ENCODE data around the gene ADIPOQ.

Gene ADIPOQ

DNA sequence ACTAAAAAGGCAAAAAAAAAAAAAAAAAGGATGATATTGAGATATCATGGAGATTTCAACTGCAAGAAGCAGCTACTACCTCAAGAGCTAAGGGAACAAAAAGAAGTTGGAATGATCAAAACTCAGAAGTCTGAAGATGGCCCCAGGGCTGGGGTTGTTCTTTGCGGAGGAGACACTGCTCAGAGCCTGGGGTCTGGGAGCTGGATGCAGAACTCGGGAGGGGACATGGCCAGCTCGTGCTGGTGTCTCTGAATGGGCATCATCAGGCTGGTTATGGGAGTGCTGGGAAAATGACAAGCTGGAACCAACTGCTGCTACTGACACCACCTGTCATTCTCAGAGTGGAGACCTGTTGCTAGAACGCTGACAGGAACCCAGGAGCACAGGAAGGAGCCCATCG, 14.2 kb upstream of the ADIPOQ start:
- TF ChIP-seq, protein P1, sequence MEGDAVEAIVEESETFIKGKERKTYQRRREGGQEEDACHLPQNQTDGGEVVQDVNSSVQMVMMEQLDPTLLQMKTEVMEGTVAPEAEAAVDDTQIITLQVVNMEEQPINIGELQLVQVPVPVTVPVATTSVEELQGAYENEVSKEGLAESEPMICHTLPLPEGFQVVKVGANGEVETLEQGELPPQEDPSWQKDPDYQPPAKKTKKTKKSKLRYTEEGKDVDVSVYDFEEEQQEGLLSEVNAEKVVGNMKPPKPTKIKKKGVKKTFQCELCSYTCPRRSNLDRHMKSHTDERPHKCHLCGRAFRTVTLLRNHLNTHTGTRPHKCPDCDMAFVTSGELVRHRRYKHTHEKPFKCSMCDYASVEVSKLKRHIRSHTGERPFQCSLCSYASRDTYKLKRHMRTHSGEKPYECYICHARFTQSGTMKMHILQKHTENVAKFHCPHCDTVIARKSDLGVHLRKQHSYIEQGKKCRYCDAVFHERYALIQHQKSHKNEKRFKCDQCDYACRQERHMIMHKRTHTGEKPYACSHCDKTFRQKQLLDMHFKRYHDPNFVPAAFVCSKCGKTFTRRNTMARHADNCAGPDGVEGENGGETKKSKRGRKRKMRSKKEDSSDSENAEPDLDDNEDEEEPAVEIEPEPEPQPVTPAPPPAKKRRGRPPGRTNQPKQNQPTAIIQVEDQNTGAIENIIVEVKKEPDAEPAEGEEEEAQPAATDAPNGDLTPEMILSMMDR (IDR thresholded peaks at IDR 0.05; ENCODE audit: low read depth, low read length) = no peak
- no peak overlapping the region for H3K4me3 ChIP-seq (replicated peaks in 1 of 2; ENCODE audit: low read depth in 2 of 2, low read length in 2 of 2)
- no peak for DNase-seq (ENCODE audit: low read depth in 2 of 2)

DNA sequence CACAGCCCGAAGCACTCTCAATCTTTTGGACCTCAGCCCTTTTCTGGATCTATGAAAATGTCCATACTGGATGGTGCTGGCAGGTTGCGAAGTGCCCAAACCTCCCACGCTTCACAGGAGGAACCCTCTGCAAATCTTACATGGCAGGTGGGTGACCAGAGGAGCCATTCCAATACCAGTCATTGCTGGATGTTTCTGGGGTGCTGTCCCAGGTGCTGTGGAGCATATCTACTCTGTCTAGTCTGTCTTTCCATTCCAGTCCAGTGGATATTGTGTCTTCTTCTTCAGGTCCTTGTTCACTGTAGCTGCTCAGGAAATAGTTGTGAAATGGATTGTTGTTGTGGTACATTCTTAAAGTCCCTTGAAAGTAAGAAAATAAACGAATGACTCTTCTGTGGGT, 10.7 kb upstream of the ADIPOQ start:
- DNase-seq (ENCODE audit: low read depth in 2 of 2) = no peak
- H3K4me3 ChIP-seq (replicated peaks in 1 of 2; ENCODE audit: low read depth in 2 of 2, low read length in 2 of 2) = no peak overlapping the region
- TF ChIP-seq, protein P1 (IDR thresholded peaks at IDR 0.05; ENCODE audit: low read depth, low read length) = no peak

DNA sequence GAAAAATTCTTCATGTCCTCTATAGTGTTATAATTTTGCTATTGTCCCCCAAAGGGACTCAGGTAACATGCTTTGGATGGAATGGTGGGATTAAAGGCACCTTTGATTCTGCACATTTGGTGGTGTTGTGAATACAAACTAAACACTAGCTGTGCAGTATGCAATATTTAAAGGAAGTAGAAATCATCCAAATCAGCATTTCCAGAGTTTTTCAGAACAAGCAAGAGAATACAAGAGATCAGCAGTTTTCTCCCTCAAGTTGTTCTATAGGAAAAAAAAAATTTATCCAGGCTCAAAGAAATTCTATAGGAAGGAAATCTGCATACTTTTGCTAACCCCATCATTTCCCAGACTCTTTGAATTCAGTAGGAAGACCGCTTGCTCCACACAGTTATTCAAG, 10.2 kb upstream of the ADIPOQ start:
- H3K4me3 ChIP-seq (replicated peaks in 1 of 2; ENCODE audit: low read depth in 2 of 2, low read length in 2 of 2) = no peak overlapping the region
- no peak for DNase-seq (ENCODE audit: low read depth in 2 of 2)
- TF ChIP-seq, protein P1 (IDR thresholded peaks at IDR 0.05; ENCODE audit: low read depth, low read length) = no peak

DNA sequence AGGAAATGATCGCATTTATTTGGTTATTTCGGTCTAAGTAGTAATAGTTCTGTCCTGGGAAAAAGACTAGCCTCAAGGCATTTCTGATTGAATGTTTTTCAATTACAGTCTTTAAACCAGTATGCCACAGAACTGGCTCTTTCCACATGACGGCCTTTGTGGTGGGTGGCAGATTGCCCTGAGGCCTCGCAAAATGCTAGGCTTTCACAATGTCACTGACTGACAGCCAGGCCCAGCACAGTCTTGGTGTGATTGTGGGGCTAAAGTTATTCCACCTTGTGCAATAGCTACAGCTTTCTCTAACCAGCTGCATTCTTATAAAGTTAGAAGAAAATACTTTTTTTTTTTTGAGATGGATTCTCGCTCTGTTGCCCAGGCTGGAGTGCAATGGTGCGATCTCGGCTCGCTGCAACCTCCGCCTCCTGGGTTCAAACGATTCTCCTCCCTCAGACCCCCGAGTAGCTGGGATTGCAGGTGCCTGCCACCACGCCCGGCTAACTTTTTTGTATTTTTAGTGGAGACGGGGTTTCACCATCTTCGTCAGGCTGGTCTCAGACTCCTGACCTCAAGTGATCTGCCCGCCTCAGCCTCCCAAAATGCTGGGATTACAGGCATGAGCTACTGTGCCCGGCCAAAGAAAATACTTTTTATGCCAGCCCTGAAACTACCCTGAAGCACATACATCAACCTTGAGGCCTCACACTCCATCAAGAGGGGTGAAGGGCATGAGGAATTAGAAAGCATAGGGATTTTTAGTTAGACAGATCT, 2.5 kb upstream of the ADIPOQ start:
- TF ChIP-seq, protein P1 (IDR thresholded peaks at IDR 0.05; ENCODE audit: low read depth, low read length) = no peak
- peak; percentile 16 to 75 for DNase-seq (ENCODE audit: low read depth in 2 of 2)
- no peak overlapping the region for H3K4me3 ChIP-seq (replicated peaks in 1 of 2; ENCODE audit: low read depth in 2 of 2, low read length in 2 of 2)

DNA sequence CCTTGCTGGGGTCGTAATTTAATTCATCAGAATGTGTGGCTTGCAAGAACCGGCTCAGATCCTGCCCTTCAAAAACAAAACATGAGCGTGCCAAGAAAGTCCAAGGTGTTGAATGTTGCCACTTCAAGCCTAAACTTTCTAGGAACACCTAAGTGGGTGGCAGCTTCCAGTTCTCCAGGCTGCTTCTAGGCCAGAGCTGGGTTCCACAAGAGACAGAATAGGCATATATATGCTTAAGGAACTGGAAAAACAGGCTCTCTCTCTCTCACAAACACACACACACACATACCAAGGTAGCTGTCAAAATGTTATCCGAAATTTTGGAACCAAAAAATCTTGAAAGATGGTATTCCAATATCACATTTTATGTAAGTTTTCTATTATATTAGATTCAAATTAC, 890 bp upstream of the ADIPOQ start:
- TF ChIP-seq, protein P1 (IDR thresholded peaks at IDR 0.05; ENCODE audit: low read depth, low read length) = no peak
- DNase-seq (ENCODE audit: low read depth in 2 of 2) = no peak
- no peak overlapping the region for H3K4me3 ChIP-seq (replicated peaks in 1 of 2; ENCODE audit: low read depth in 2 of 2, low read length in 2 of 2)

DNA sequence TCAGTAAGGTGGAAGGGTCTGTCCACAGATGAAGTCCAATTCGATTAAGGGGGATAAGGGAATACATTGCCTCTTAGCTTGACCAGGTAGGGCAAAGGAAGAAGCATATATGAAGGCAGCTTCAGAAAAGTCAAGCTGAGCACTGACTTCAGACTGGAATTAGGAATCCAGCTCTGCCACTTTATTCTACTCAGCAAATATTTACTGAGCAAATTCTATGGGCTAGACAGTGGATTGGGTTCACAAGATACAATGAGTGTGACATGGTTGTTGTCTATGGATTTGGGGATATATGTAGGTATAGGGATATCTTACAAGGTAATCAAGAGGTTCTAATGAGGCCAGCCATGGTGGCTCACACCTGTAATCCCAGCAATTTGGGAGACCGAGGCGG, 526 bp downstream of the ADIPOQ start:
- DNase-seq (ENCODE audit: low read depth in 2 of 2) = no peak
- TF ChIP-seq, protein P1 (IDR thresholded peaks at IDR 0.05; ENCODE audit: low read depth, low read length) = no peak
- no peak overlapping the region for H3K4me3 ChIP-seq (replicated peaks in 1 of 2; ENCODE audit: low read depth in 2 of 2, low read length in 2 of 2)

DNA sequence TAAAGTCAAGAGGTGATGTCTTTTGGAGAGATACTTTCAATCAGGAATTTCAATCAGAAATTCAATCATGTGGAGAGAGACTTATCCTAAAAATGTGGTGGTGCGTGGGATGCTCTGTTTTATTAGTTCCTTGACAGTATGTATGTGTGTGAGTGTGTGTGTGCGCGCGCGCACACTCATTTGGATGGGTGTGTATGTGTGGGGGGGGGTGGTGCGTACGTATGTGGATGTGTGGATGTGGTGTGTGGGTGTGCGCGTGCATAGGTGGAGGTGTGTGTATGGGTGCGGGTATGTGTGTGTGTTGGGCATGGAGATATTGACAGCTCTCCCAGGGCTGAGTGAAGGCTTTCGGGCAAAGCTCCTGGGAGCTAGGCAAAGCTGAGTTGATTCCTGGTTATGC, 2.4 kb downstream of the ADIPOQ start:
- no peak overlapping the region for H3K4me3 ChIP-seq (replicated peaks in 1 of 2; ENCODE audit: low read depth in 2 of 2, low read length in 2 of 2)
- DNase-seq (ENCODE audit: low read depth in 2 of 2) = no peak
- TF ChIP-seq, protein P1 (IDR thresholded peaks at IDR 0.05; ENCODE audit: low read depth, low read length) = no peak

All from cardiac fibroblast (primary cell).